Hepatocyte (in vitro differentiated cells): ENCODE data around the gene ARHGEF10L. TPM values are rescaled to one million over a fixed set of nuclear protein-coding genes. Genes with fewer than 3 reads are reported as not detected.

Source experiments
- DNase-seq: peaks from one replicate; pipeline ENCODE4 v3.0.0-alpha.2; 2016; ENCODE audit warnings: low spot score
- H2AFZ ChIP-seq: fragments of 200-600 bp; sonication (generic); 2 replicates; pipeline ENCODE4 v1.6.0; 2016; ENCODE audit warnings: antibody characterized with exemption, mild to moderate bottlenecking
- H3K27ac ChIP-seq: fragments of 200-600 bp; sonication (generic); 2 replicates; pipeline ENCODE4 v1.5.1; 2016; ENCODE audit warnings: mild to moderate bottlenecking
- H3K27me3 ChIP-seq: fragments of 200-600 bp; sonication (generic); 2 replicates; pipeline ENCODE4 v1.6.1; 2016
- H3K36me3 ChIP-seq: fragments of 200-600 bp; sonication (generic); replicated peaks from 2 replicates; pipeline ENCODE4 v1.5.1; 2016; ENCODE audit warnings: low read depth; ENCODE audit not compliant: insufficient read depth
- H3K4me1 ChIP-seq: fragments of 200-600 bp; sonication (generic); 2 replicates; pipeline ENCODE4 v1.5.1; 2016; ENCODE audit warnings: mild to moderate bottlenecking, moderate library complexity; ENCODE audit not compliant: insufficient read depth
- H3K4me2 ChIP-seq: fragments of 200-600 bp; sonication (generic); 2 replicates; pipeline ENCODE4 v1.6.0; 2016
- H3K4me3 ChIP-seq: fragments of 200-600 bp; sonication (generic); 2 replicates; pipeline ENCODE4 v1.5.1; 2016; ENCODE audit warnings: mild to moderate bottlenecking
- H3K79me2 ChIP-seq: fragments of 200-600 bp; sonication (generic); 2 replicates; pipeline ENCODE4 v1.6.0; 2017; ENCODE audit warnings: mild to moderate bottlenecking
- H3K9me2 ChIP-seq: fragments of 200-600 bp; sonication (generic); replicated peaks from 2 replicates; pipeline ENCODE4 v1.6.0; 2017; ENCODE audit warnings: mild to moderate bottlenecking; ENCODE audit not compliant: insufficient read depth
- H3K9me3 ChIP-seq: fragments of 200-600 bp; sonication (generic); 2 replicates; pipeline ENCODE4 v1.5.1; 2016; ENCODE audit warnings: low read depth, mild to moderate bottlenecking
- H4K20me1 ChIP-seq: fragments of 200-600 bp; sonication (generic); 2 replicates; pipeline ENCODE4 v1.6.0; 2016; ENCODE audit warnings: mild to moderate bottlenecking; ENCODE audit not compliant: insufficient read depth, poor library complexity, severe bottlenecking
- CTCF ChIP-seq: fragments of 200-600 bp; sonication (generic); IDR thresholded peaks from 2 replicates; pipeline ENCODE4 v1.5.1; 2016; ENCODE audit warnings: antibody characterized with exemption, mild to moderate bottlenecking; ENCODE audit not compliant: poor library complexity
- EZH2 ChIP-seq: fragments of 200-600 bp; sonication (generic); IDR thresholded peaks from 2 replicates; pipeline ENCODE4 v1.6.1; 2016; ENCODE audit warnings: antibody characterized with exemption, mild to moderate bottlenecking, borderline replicate concordance
- EZH2phosphoT487 ChIP-seq: fragments of 200-600 bp; sonication (generic); IDR thresholded peaks from one replicate; pipeline ENCODE4 v1.6.1; 2018; ENCODE audit warnings: antibody characterized with exemption, mild to moderate bottlenecking, low read depth, moderate library complexity; ENCODE audit not compliant: unreplicated experiment, severe bottlenecking
- WGBS: methylation state at CpG from one replicate; pipeline ENCODE4 v1.1.6; 2016; ENCODE audit warnings: low lambda C conversion rate; ENCODE audit errors: missing lambda C conversion rate; 5-methylcytosine and 5-hydroxymethylcytosine counted together
- polyA plus RNA-seq: library from polyadenylated mRNA; unstranded; fragments of >200 nt; fragmentation: Nextera tagmentation; extraction: Ambion mirVana; gene quantifications from 2 replicates; pipeline ENCODE4 v1.2.1, GENCODE V29; 2016
- total RNA-seq: library from RNA; depleted of rRNA; stranded (reverse); fragments of >200 nt; gene quantifications from 2 replicates; pipeline ENCODE4 v1.2.3, GENCODE V29; 2014

ARHGEF10L gene
- total and polyA plus RNA-seq, 2 experiments from 2014 or later = 40.4 to 48.3 TPM

DNA sequence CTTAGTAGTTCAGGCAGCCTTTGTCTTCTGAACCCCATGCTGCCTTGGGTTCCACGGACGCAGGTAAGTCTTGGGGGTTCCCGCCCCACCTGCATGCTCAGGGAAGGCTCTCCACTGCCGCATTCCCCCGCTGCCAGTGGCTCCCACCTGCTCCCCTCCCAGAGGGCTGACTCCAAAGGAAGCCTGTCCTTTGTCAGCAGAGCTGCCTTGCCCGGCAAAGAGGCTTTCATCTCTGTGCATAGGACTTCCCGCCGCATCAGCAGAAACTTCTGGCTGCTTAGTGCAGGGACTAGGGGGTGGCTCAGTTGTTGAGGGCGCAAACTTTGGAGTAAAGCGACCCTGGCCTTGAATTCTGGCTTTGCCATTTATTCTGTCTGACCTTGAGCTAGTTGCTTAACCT, 190.4 kb downstream of the ARHGEF10L start:
- TF ChIP-seq EZH2phosphoT487 = no peak
- no peak for TF ChIP-seq CTCF
- TF ChIP-seq EZH2 = no peak
- Histone ChIP-seq H3K4me3 (no peak overlapping the region), H3K36me3 (no peaks in the 10 kb centered on the region), H3K4me1 (no peaks in the 10 kb centered on the region), H3K9me2 (no peaks in the 10 kb centered on the region), H2AFZ (no peak overlapping the region), H3K9me3 (no peaks in the 10 kb centered on the region), H4K20me1 (no peaks in the 10 kb centered on the region), H3K27ac (no peak overlapping the region), H3K4me2 (no peak overlapping the region), H3K27me3 (no peaks in the 10 kb centered on the region), H3K79me2 (no peaks in the 10 kb centered on the region)
- WGBS = 67% methylated on average over 10 of the region's 10 CpGs
- no peak for DNase-seq

- Histone ChIP-seq H3K4me2 (no peak overlapping the region), H3K4me1 (no peaks in the 10 kb centered on the region), H3K79me2 (no peaks in the 10 kb centered on the region), H3K4me3 (no peak overlapping the region), H3K9me3 (no peaks in the 10 kb centered on the region), H3K27me3 (no peaks in the 10 kb centered on the region), H2AFZ (no peak overlapping the region), H3K36me3 (no peaks in the 10 kb centered on the region), H3K27ac (no peak overlapping the region), H3K9me2 (no peaks in the 10 kb centered on the region), H4K20me1 (no peaks in the 10 kb centered on the region)
- TF ChIP-seq EZH2phosphoT487 (no peak), CTCF (no peak), EZH2 (no peak)
- WGBS = 92% methylated on average over 5 of the region's 5 CpGs
- no peak for DNase-seq
Measured at GRCh38 chr1:17731460-17731859, 192.0 kb downstream of the ARHGEF10L start.

GRCh38 chr1:17732475-17732874, 193.0 kb downstream of the ARHGEF10L start:
- H3K79me2 ChIP-seq = no peaks in the 10 kb centered on the region
- no peaks in the 10 kb centered on the region for H3K27me3 ChIP-seq
- H3K9me3 ChIP-seq = no peaks in the 10 kb centered on the region
- no peaks in the 10 kb centered on the region for H3K36me3 ChIP-seq
- H3K4me2 ChIP-seq = no peak overlapping the region
- no peak for TF ChIP-seq CTCF
- TF ChIP-seq EZH2 = no peak
- TF ChIP-seq EZH2phosphoT487 = no peak
- H3K4me1 ChIP-seq = no peaks in the 10 kb centered on the region
- H3K27ac ChIP-seq = no peak overlapping the region
- no peak overlapping the region for H2AFZ ChIP-seq
- no peak for DNase-seq
- H4K20me1 ChIP-seq = no peaks in the 10 kb centered on the region
- no peak overlapping the region for H3K4me3 ChIP-seq
- H3K9me2 ChIP-seq = no peaks in the 10 kb centered on the region
- WGBS = 79% methylated on average over 2 of the region's 2 CpGs

DNA sequence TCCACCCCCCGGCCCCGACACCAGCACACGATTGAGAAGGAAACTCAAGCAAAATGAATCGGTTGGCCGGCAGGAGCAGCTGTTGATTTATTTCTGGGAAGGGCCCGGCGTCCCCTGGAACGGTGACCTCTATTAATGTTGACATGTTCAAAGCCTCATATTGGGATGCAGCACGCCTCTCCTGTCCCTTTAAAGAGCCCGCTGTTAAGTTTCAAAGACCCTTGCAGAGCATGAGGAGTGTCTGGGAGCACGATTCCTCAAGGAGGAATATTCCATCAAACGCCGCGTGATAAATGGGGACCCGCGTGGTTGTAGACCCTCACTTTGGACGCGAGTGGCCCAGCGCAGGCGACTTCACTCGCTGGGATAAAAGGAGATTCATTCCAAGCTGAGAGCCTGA, 194.2 kb downstream of the ARHGEF10L start:
- no peaks in the 10 kb centered on the region for H3K36me3 ChIP-seq
- no peaks in the 10 kb centered on the region for H3K9me2 ChIP-seq
- 88% methylated on average over 21 of the region's 21 CpGs for WGBS
- DNase-seq = no peak
- no peak overlapping the region for H3K4me2 ChIP-seq
- no peaks in the 10 kb centered on the region for H3K79me2 ChIP-seq
- H3K27ac ChIP-seq = no peak overlapping the region
- no peak overlapping the region for H2AFZ ChIP-seq
- H3K4me3 ChIP-seq = no peak overlapping the region
- no peak for TF ChIP-seq EZH2
- TF ChIP-seq CTCF = no peak
- TF ChIP-seq EZH2phosphoT487 = no peak
- no peaks in the 10 kb centered on the region for H4K20me1 ChIP-seq
- H3K27me3 ChIP-seq = no peaks in the 10 kb centered on the region
- H3K4me1 ChIP-seq = no peaks in the 10 kb centered on the region
- H3K9me3 ChIP-seq = no peaks in the 10 kb centered on the region
